Right lobe of liver (tissue), 4 donors: ENCODE measurements around the gene SH3TC1.

Source experiments
- CTCF ChIP-seq, 4 donors: fragments of 200-600 bp in 3 of 4; fragments of 450-650 bp in 1 of 4; IDR thresholded peaks; one replicate each; pipeline versions ENCODE4 v1.5.1 to v1.8.0; 2016 to 2022; ENCODE audit warnings: antibody characterized with exemption in 4 of 4, mild to moderate bottlenecking in 2 of 4
- POLR2A ChIP-seq: fragments of 450-650 bp; IDR thresholded peaks from one replicate; pipeline ENCODE4 v1.6.1; 2017; ENCODE audit warnings: antibody characterized with exemption, mild to moderate bottlenecking
- donor health status: DM: no; HTN: no; CAD: no.
- donor health status: DM: no; HTN: no; CAD: no.
- donor health status: DM: no; HTN: yes; CAD: no.

- TF ChIP-seq CTCF (IDR thresholded peaks at IDR 0.05) (no peak), POLR2A (no peak)
These were observed 83.1 kb downstream of the SH3TC1 start for GRCh38 chr4:8282134-8282641.
